PFSK-1 (cell line): ENCODE measurements around the gene DNAAF5.

Experiments used
- FOXP2 ChIP-seq: optimal IDR thresholded peaks from 2 replicates; pipeline ENCODE3; 2011; ENCODE audit warnings: borderline replicate concordance, control low read depth, inconsistent platforms; ENCODE audit not compliant: insufficient read depth; ENCODE audit errors: extremely low read length, extremely low read depth
- POLR2AphosphoS5 ChIP-seq: IDR thresholded peaks from 2 replicates; pipeline ENCODE4 v1.6.1; 2012; ENCODE audit warnings: low read depth, mild to moderate bottlenecking, control low read depth, low read length, moderate library complexity
- SIN3A ChIP-seq: IDR thresholded peaks from 2 replicates; pipeline ENCODE4 v1.6.1; 2012; ENCODE audit warnings: mild to moderate bottlenecking, low read length, moderate library complexity, borderline replicate concordance; ENCODE audit not compliant: insufficient read depth
- TAF1 ChIP-seq: IDR thresholded peaks from 2 replicates; pipeline ENCODE4 v1.6.1; 2012; ENCODE audit warnings: low read length, control low read depth, borderline replicate concordance; ENCODE audit not compliant: insufficient read depth
- TF ChIP-seq, protein P1 (sequence below), 2 experiments: IDR thresholded peaks; 2 replicates each; pipeline versions ENCODE4 v1.6.1 to v1.8.0; 2011 to 2012; ENCODE audit warnings: low read depth in 2 of 2, low read length in 2 of 2, control low read depth in 1 of 2, inconsistent platforms in 1 of 2, mild to moderate bottlenecking in 1 of 2, moderate library complexity in 1 of 2; ENCODE audit not compliant: insufficient read depth in 1 of 2

The DNAAF5 gene

DNA sequence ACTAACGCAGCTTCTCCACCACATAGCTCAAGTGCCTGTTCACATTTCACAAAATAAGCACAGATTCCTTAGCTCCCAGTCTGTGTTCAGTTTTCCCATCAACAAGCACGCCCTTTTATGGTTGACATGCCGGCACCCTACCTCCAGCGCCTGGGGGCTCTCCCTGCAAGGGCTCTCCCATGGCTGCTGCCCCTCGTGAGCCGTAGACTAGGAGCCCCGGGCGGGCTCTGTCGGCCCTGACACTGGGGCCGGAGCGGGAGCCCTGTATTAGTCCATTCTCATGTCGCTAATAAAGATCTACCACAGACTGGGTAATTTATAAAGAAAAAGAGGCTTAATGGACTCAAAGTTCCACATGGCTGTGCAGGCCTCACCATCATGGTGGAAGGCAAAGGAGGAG lies 34.6 kb downstream of the DNAAF5 start:
- TF ChIP-seq, protein P1, sequence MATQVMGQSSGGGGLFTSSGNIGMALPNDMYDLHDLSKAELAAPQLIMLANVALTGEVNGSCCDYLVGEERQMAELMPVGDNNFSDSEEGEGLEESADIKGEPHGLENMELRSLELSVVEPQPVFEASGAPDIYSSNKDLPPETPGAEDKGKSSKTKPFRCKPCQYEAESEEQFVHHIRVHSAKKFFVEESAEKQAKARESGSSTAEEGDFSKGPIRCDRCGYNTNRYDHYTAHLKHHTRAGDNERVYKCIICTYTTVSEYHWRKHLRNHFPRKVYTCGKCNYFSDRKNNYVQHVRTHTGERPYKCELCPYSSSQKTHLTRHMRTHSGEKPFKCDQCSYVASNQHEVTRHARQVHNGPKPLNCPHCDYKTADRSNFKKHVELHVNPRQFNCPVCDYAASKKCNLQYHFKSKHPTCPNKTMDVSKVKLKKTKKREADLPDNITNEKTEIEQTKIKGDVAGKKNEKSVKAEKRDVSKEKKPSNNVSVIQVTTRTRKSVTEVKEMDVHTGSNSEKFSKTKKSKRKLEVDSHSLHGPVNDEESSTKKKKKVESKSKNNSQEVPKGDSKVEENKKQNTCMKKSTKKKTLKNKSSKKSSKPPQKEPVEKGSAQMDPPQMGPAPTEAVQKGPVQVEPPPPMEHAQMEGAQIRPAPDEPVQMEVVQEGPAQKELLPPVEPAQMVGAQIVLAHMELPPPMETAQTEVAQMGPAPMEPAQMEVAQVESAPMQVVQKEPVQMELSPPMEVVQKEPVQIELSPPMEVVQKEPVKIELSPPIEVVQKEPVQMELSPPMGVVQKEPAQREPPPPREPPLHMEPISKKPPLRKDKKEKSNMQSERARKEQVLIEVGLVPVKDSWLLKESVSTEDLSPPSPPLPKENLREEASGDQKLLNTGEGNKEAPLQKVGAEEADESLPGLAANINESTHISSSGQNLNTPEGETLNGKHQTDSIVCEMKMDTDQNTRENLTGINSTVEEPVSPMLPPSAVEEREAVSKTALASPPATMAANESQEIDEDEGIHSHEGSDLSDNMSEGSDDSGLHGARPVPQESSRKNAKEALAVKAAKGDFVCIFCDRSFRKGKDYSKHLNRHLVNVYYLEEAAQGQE (IDR thresholded peaks at IDR 0.05; ENCODE audit: insufficient read depth in 1 of 2, low read depth in 2 of 2, low read length in 2 of 2): no peak
- no peak for TF ChIP-seq TAF1
- no peak for TF ChIP-seq POLR2AphosphoS5
- TF ChIP-seq SIN3A: no peak
- TF ChIP-seq FOXP2: no peak

DNA sequence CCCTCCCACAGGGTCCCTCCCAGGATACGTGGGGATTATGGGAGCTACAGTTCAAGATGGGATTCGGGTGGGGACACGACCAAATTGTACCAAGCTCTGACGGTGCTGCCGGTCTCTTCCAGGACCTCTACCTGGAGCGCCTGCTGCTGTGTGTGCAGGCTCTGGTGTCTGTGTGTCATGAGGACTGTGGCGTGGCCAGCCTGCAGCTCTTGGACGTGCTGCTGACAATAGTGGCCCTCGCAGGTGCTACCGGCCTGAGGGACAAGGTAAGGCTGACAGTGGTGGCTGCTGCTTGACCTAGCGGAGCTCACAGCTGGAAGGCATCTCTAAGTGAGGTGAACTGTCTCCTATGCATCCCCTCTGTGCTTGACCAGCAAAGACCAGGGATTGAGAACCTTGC lies 35.1 kb downstream of the DNAAF5 start:
- no peak for TF ChIP-seq POLR2AphosphoS5
- TF ChIP-seq FOXP2: no peak
- TF ChIP-seq SIN3A: no peak
- TF ChIP-seq TAF1: no peak
- TF ChIP-seq, protein P1 (IDR thresholded peaks at IDR 0.05; ENCODE audit: insufficient read depth in 1 of 2, low read depth in 2 of 2, low read length in 2 of 2): no peak

DNA sequence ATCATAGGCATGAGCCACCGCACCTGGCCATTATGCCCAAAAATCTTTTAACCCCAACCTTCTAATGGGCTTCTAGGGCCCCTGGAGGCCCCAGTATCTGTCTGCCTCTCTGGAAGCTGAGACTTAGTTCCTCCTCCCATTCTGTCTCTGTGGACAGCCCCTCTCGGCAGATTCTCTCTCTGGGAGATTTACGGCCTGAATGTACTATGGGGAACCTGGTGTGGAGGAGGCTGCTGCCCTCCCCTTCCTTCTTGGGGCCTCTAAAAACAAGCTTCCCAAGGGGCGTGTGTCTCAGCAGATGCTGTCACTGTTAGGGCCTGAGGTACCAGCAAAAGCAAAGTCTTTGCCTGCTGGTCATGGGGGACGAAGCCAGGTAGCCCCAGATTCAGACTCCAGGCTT lies 36.4 kb downstream of the DNAAF5 start:
- no peak for TF ChIP-seq FOXP2
- TF ChIP-seq, protein P1 (IDR thresholded peaks at IDR 0.05; ENCODE audit: insufficient read depth in 1 of 2, low read depth in 2 of 2, low read length in 2 of 2): no peak
- no peak for TF ChIP-seq POLR2AphosphoS5
- TF ChIP-seq TAF1: no peak
- TF ChIP-seq SIN3A: no peak

DNA sequence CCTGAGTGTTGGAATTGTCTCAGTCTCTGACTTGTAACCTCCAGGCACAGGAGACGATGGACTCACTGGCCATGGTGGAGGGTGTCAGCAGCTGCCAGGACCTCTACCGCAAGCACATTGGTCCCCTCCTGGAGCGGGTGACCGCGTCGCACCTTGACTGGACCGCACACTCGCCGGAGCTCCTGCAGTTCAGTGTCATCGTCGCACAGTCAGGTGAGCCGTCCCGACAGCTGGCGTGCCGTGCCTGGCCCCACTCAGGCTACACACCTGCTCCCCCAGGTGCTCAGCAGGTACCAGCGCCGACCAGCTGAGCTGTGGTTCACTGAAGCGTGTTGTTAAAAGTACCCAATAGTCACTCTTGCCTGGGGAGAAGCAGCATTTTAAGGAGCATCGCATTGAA lies 37.3 kb downstream of the DNAAF5 start:
- TF ChIP-seq POLR2AphosphoS5 (no peak), SIN3A (no peak), TAF1 (no peak), FOXP2 (no peak)
- TF ChIP-seq, protein P1 (IDR thresholded peaks at IDR 0.05; ENCODE audit: insufficient read depth in 1 of 2, low read depth in 2 of 2, low read length in 2 of 2): no peak

DNA sequence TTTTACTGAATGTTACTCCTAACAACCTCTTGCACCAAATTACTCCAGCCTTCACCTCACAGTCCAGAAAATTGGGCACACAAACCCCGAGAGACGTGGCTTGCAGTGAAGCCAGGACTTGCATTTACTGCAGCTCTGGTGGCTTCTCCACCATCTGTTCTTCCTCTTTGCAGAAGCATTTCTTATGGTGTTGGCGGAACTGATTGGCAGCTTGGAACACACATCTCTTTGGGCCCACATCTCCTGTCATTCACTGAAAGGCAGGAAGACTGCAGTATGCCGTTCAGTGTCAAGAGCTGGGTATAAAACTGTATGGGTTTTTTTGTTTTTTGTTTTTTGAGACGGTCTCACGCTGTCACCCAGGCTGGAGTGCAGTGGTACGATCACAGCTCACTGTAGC lies 38.9 kb downstream of the DNAAF5 start:
- TF ChIP-seq, protein P1 (IDR thresholded peaks at IDR 0.05; ENCODE audit: insufficient read depth in 1 of 2, low read depth in 2 of 2, low read length in 2 of 2): no peak
- TF ChIP-seq SIN3A (no peak), POLR2AphosphoS5 (no peak), TAF1 (no peak), FOXP2 (no peak)
